HepG2 (cell line): Measurements from ENCODE around the gene ZFAND6. TPM values are rescaled to one million over a fixed set of nuclear protein-coding genes. Genes with fewer than 3 reads are reported as not detected.

Experiments used
- BRF2 ChIP-seq: sonication (generic); formaldehyde crosslinking; IDR thresholded peaks from 2 replicates; pipeline ENCODE4 v1.8.1; 2022; ENCODE audit warnings: mild to moderate bottlenecking, missing genetic modification reagents
- CREBL2 ChIP-seq: sonication (generic); formaldehyde crosslinking; IDR thresholded peaks from 2 replicates; pipeline ENCODE4 v1.8.1; 2023; ENCODE audit warnings: missing genetic modification reagents, mild to moderate bottlenecking, borderline replicate concordance
- GMEB1 ChIP-seq: sonication (generic); formaldehyde crosslinking; IDR thresholded peaks from 2 replicates; pipeline ENCODE4 v1.5.1; 2020; ENCODE audit warnings: missing genetic modification reagents, mild to moderate bottlenecking, borderline replicate concordance
- HDAC1 ChIP-seq: sonication (generic); formaldehyde crosslinking; IDR thresholded peaks from 2 replicates; pipeline ENCODE4 v1.5.1; 2020; ENCODE audit warnings: mild to moderate bottlenecking, missing genetic modification reagents
- HIVEP1 ChIP-seq: sonication (generic); formaldehyde crosslinking; IDR thresholded peaks from 2 replicates; pipeline ENCODE4 v1.4.0; 2020; ENCODE audit warnings: mild to moderate bottlenecking, missing genetic modification reagents
- KIAA2018 ChIP-seq: sonication (generic); formaldehyde crosslinking; IDR thresholded peaks from 2 replicates; pipeline ENCODE4 v1.5.0; 2020; ENCODE audit warnings: mild to moderate bottlenecking, missing genetic modification reagents, borderline replicate concordance
- MTA3 ChIP-seq: sonication (generic); formaldehyde crosslinking; IDR thresholded peaks from 2 replicates; pipeline ENCODE4 v1.4.0; 2020; ENCODE audit warnings: missing genetic modification reagents
- MXD3 ChIP-seq: IDR thresholded peaks from 2 replicates; pipeline ENCODE4 v1.6.1; 2016; ENCODE audit warnings: mild to moderate bottlenecking, missing biosample characterization, missing genetic modification reagents
- PLSCR1 ChIP-seq: sonication (generic); formaldehyde crosslinking; IDR thresholded peaks from 2 replicates; pipeline ENCODE4 v1.5.0; 2020; ENCODE audit warnings: missing genetic modification reagents, mild to moderate bottlenecking, borderline replicate concordance
- SP140L ChIP-seq: sonication (generic); formaldehyde crosslinking; IDR thresholded peaks from 2 replicates; pipeline ENCODE4 v1.4.0; 2020; ENCODE audit warnings: missing genetic modification reagents, borderline replicate concordance
- ZBTB3 ChIP-seq: sonication (generic); formaldehyde crosslinking; IDR thresholded peaks from 2 replicates; pipeline ENCODE4 v1.4.0; 2020; ENCODE audit warnings: low read depth, mild to moderate bottlenecking, moderate library complexity, missing genetic modification reagents, borderline replicate concordance
- ZNF12 ChIP-seq: sonication (generic); formaldehyde crosslinking; IDR thresholded peaks from 2 replicates; pipeline ENCODE4 v1.5.0; 2020; ENCODE audit warnings: missing genetic modification reagents
- ZNF530 ChIP-seq: sonication (generic); formaldehyde crosslinking; IDR thresholded peaks from 2 replicates; pipeline ENCODE4 v1.5.0; 2020; ENCODE audit warnings: low read depth, mild to moderate bottlenecking, missing genetic modification reagents
- ZNF629 ChIP-seq: sonication (generic); formaldehyde crosslinking; conservative IDR thresholded peaks from 2 replicates; pipeline ENCODE4 v1.5.0; 2020; ENCODE audit warnings: missing genetic modification reagents
- polyA plus RNA-seq, 8 experiments: library from polyadenylated mRNA; depleted of rRNA in 3 of 8; stranded (reverse) in 7 of 8; unstranded in 1 of 8; fragments of >200 nt; fragmentation: Illumina TruSeq in 4 of 8; extraction: Trizol in 4 of 8; gene quantifications; 2 replicates each; pipeline versions ENCODE4 v1.2.1 to v1.2.3, GENCODE V29; 2011 to 2016; ENCODE audit warnings: low read depth in 4 of 8, missing spikeins in 1 of 8, mixed read lengths in 1 of 8; ENCODE audit not compliant: insufficient read depth in 1 of 8
- total RNA-seq, 5 experiments: library from RNA; depleted of rRNA; stranded (reverse); fragments of >200 nt; fragmentation: Illumina TruSeq; extraction: Trizol; gene quantifications; 2 replicates each; pipeline ENCODE4 v1.2.3, GENCODE V29; 2016; ENCODE audit warnings: low read depth in 1 of 5

ZFAND6 gene
- total and polyA plus RNA-seq, 2 of the 13 experiments (the other 11 are each of a cell fraction or from before 2014, with no cell fraction given), result 84.2 to 115 TPM

- TF ChIP-seq KIAA2018 (no peak), ZNF629 (CRISPR knock-in tag) (no peak), MXD3 (no peak), PLSCR1 (CRISPR knock-in tag) (no peak), SP140L (no peak), HIVEP1 (CRISPR knock-in tag) (peak; percentile 79), ZBTB3 (CRISPR knock-in tag) (no peak), ZNF12 (CRISPR knock-in tag) (no peak), ZNF530 (CRISPR knock-in tag) (no peak), GMEB1 (no peak; the same call in 1 of the 2 replicates), MTA3 (CRISPR knock-in tag) (no peak), BRF2 (CRISPR knock-in tag) (no peak), CREBL2 (no peak), HDAC1 (CRISPR knock-in tag) (no peak)
Measured at GRCh38 chr15:80173022-80173759, 113.7 kb downstream of the ZFAND6 start (continued).
